Left colon (tissue), 2 donors: ENCODE measurements around the gene TAF4. TPM values are rescaled to one million over a fixed set of nuclear protein-coding genes. Genes with fewer than 3 reads are reported as not detected.

ENCODE experiments used
- ATAC-seq: fragments of 200-7000 bp; cut with Tn5 transposase; one replicate; pipeline ENCODE4 v1.9.1; 2020; ENCODE audit warnings: mild to moderate bottlenecking, moderate library complexity
- DNase-seq, 2 donors: peaks; one replicate each; pipeline ENCODE4 v3.0.0-alpha.2; 2020
- intact Hi-C, 2 donors: fragments of 100-400 bp; cut with DNase I in 1 of 2; cut with micrococcal nuclease in 1 of 2; formaldehyde crosslinking; loops; one replicate each; pipeline versions ENCODE4 v1.11.2 to v1.14.0; 2022; cut with DNase I, micrococcal nuclease
- total RNA-seq, 2 donors: library from RNA; stranded (reverse); fragmentation: NEBNext Ultra II Directional; extraction: Animal tissue kit (Norgen Biotek cat#: 25700); gene quantifications; one replicate each; pipeline ENCODE4 v1.2.1, GENCODE V29; 2021
- donor health status: DM: no; HTN: no; CAD: no.
- donor health status: DM: yes; HTN: yes; CAD: no.

TAF4 gene
- total RNA-seq, 2 donors from 2014 or later = 22.1 to 28.2 TPM

GRCh38 chr20:62030357-62030756 lies 35.3 kb downstream of the TAF4 start:
- intact Hi-C loops = no loop called here
- no peak for DNase-seq
- no peak for ATAC-seq

GRCh38 chr20:62029949-62030348 lies 35.7 kb downstream of the TAF4 start:
- no peak for ATAC-seq
- intact Hi-C loops = no loop called here
- no peak for DNase-seq

GRCh38 chr20:62029296-62029695 lies 36.4 kb downstream of the TAF4 start:
- DNase-seq (no peak), ATAC-seq (no peak)
- intact Hi-C loops = no loop called here

- no peak for DNase-seq
- intact Hi-C loops = no loop called here
- no peak for ATAC-seq
These were observed 37.3 kb downstream of the TAF4 start for GRCh38 chr20:62028384-62028783.

- intact Hi-C loops = no loop called here
- ATAC-seq = no peak
These were observed 37.9 kb downstream of the TAF4 start for GRCh38 chr20:62027698-62028321.

GRCh38 chr20:62027116-62027515 lies 38.6 kb downstream of the TAF4 start:
- DNase-seq (no peak), ATAC-seq (no peak)
- intact Hi-C loops = no loop called here

More at GRCh38 chr20:62027698-62028321, 37.9 kb downstream of the TAF4 start:
- DNase-seq = no peak

- no peak for ATAC-seq
- intact Hi-C loops = no loop called here
- no peak for DNase-seq
These were observed 39.2 kb downstream of the TAF4 start for GRCh38 chr20:62026564-62026856.

GRCh38 chr20:62025832-62026563 lies 39.7 kb downstream of the TAF4 start:
- ATAC-seq = peak; percentile 55
- DNase-seq = no peak
- intact Hi-C loops = no loop called here

GRCh38 chr20:62025394-62025793 lies 40.3 kb downstream of the TAF4 start:
- ATAC-seq = no peak
- intact Hi-C loops = no loop called here

GRCh38 chr20:62023935-62024334 lies 41.7 kb downstream of the TAF4 start:
- intact Hi-C loops = no loop called here
- DNase-seq (no peak), ATAC-seq (no peak)

More at GRCh38 chr20:62025394-62025793, 40.3 kb downstream of the TAF4 start:
- no peak for DNase-seq

GRCh38 chr20:62022575-62023139 lies 43.0 kb downstream of the TAF4 start:
- intact Hi-C loops = no loop called here
- no peak for DNase-seq
- no peak for ATAC-seq

- DNase-seq = no peak
- ATAC-seq = no peak
- intact Hi-C loops = no loop called here
These were observed 43.8 kb downstream of the TAF4 start for GRCh38 chr20:62021793-62022385.

GRCh38 chr20:62020935-62021701 lies 44.6 kb downstream of the TAF4 start:
- intact Hi-C loops = no loop called here
- DNase-seq (no peak), ATAC-seq (no peak)

- intact Hi-C loops = loop anchor here in 1 of 2 donors (10.0 kb wide), 1 partner anchor 365 kb away; the partner anchor contains the start of gene RPS21
- no peak for DNase-seq
- ATAC-seq = no peak
These were observed 45.7 kb downstream of the TAF4 start for GRCh38 chr20:62019881-62020492.

GRCh38 chr20:62019144-62019805 lies 46.4 kb downstream of the TAF4 start:
- DNase-seq (no peak), ATAC-seq (no peak)
- intact Hi-C loops = loop anchor here in 1 of 2 donors (10.0 kb wide), 1 partner anchor 366 kb away; the partner anchor contains the start of gene RPS21

GRCh38 chr20:62018437-62019143 lies 47.1 kb downstream of the TAF4 start:
- intact Hi-C loops = loop anchor here in 1 of 2 donors (10.0 kb wide), 1 partner anchor 366 kb away; the partner anchor contains the start of gene RPS21
- ATAC-seq = no peak
- DNase-seq = no peak

GRCh38 chr20:62015540-62016288 lies 50.0 kb downstream of the TAF4 start:
- no peak for DNase-seq
- ATAC-seq = no peak
- intact Hi-C loops = loop anchor here in 1 of 2 donors (10.0 kb wide), 1 partner anchor 369 kb away; the partner anchor contains the start of gene RPS21
